K562 (cell line): ENCODE measurements around the gene ARL6IP4. TPM values are rescaled to one million over a fixed set of nuclear protein-coding genes. Genes with fewer than 3 reads are reported as not detected.

Experiments
- ELK3 ChIP-seq: fragments of 450-650 bp; formaldehyde crosslinking; IDR thresholded peaks from 2 replicates; pipeline ENCODE4 v1.4.0; 2020; ENCODE audit warnings: mild to moderate bottlenecking
- FIP1L1 ChIP-seq: fragments of 200-400 bp; formaldehyde crosslinking; IDR thresholded peaks from 2 replicates; pipeline ENCODE4 v1.6.1; 2018; ENCODE audit warnings: mild to moderate bottlenecking, low read depth, low read length; ENCODE audit not compliant: poor library complexity, severe bottlenecking
- KAT2B ChIP-seq: IDR thresholded peaks from one replicate; pipeline ENCODE4 v1.6.1; 2012; ENCODE audit warnings: low read depth, mild to moderate bottlenecking, control low read depth, inconsistent platforms, low read length, moderate library complexity
- POLR2AphosphoS5 ChIP-seq: IDR thresholded peaks from 2 replicates; pipeline ENCODE4 v1.6.1; 2011; ENCODE audit warnings: mild to moderate bottlenecking, low read depth, low read length, moderate library complexity; ENCODE audit not compliant: control insufficient read depth, insufficient read depth
- RBM22 ChIP-seq: fragments of 200-400 bp; formaldehyde crosslinking; IDR thresholded peaks from 2 replicates; pipeline ENCODE4 v1.6.1; 2018; ENCODE audit warnings: low read length, low read depth; ENCODE audit not compliant: poor library complexity, severe bottlenecking
- REST ChIP-seq, 2 experiments: fragments of 450-650 bp; formaldehyde crosslinking in 1 of 2; IDR thresholded peaks; 2 replicates each; pipeline versions ENCODE4 v1.4.0 to v1.6.1; 2014 to 2020; ENCODE audit warnings: mild to moderate bottlenecking in 2 of 2, borderline replicate concordance in 1 of 2, low read depth in 1 of 2
- TGIF2 ChIP-seq: sonication (generic); formaldehyde crosslinking; IDR thresholded peaks from 2 replicates; pipeline ENCODE4 v1.8.1; 2022; ENCODE audit warnings: mild to moderate bottlenecking, missing genetic modification reagents, moderate library complexity
- YY1 ChIP-seq, 3 experiments: IDR thresholded peaks; 2 replicates each; pipeline ENCODE4 v1.6.1; 2011; ENCODE audit warnings: low read length in 2 of 3, mild to moderate bottlenecking in 2 of 3, moderate library complexity in 2 of 3, borderline replicate concordance in 1 of 3, control low read depth in 1 of 3, low read depth in 1 of 3; ENCODE audit not compliant: insufficient read depth in 3 of 3, insufficient replicate concordance in 2 of 3, control insufficient read depth in 1 of 3, insufficient read length in 1 of 3; ENCODE audit errors: extremely low read depth in 1 of 3
- ZBTB11 ChIP-seq, 3 experiments: fragments of 200-800 bp in 1 of 3; fragments of 250-450 bp in 1 of 3; fragments of 450-650 bp in 1 of 3; sonication (Bioruptor Pico) in 1 of 3; sonication (Bioruptor generic) in 1 of 3; formaldehyde crosslinking in 1 of 3; IDR thresholded peaks; 2 replicates each; pipeline versions ENCODE4 v1.6.1 to v1.8.0; 2016 to 2022; ENCODE audit warnings: mild to moderate bottlenecking in 2 of 3, missing genetic modification characterization in 2 of 3, missing compliant biosample characterization in 1 of 3, moderate library complexity in 1 of 3
- ZNF263 ChIP-seq: sonication (generic); formaldehyde crosslinking; IDR thresholded peaks from 2 replicates; pipeline ENCODE4 v1.8.0; 2022; ENCODE audit warnings: mild to moderate bottlenecking, missing genetic modification reagents, borderline replicate concordance
- polyA plus RNA-seq, 8 experiments: library from polyadenylated mRNA; depleted of rRNA in 4 of 8; stranded (reverse) in 5 of 8; unstranded in 3 of 8; fragments of >200 nt; fragmentation: Nextera tagmentation in 2 of 8; fragmentation: Illumina TruSeq in 1 of 8; extraction: Ambion mirVana in 2 of 8; extraction: Trizol in 1 of 8; gene quantifications; 2 replicates each; pipeline versions ENCODE4 v1.2.1 to v1.2.3, GENCODE V29; 2011 to 2014; ENCODE audit warnings: inconsistent platforms in 1 of 8, missing spikeins in 1 of 8
- total RNA-seq, 7 experiments: library from RNA; depleted of rRNA in 6 of 7; stranded (reverse); fragments of >200 nt in 6 of 7; fragmentation: Illumina TruSeq in 2 of 7; extraction: Trizol in 2 of 7; gene quantifications; 2 replicates each; pipeline versions ENCODE4 v1.2.1 to v1.2.3, GENCODE V29; 2011 to 2021; ENCODE audit warnings: low replicate concordance in 1 of 7

Gene ARL6IP4
- total and polyA plus RNA-seq, 9 of the 15 experiments (the other 6 are each of a cell fraction or from before 2014, with no cell fraction given) = 2.4 to 255 (median 151) TPM

GRCh38 chr12:122965851-122966742 lies 14.4 kb upstream of the ARL6IP4 start, which contains the start of gene ABCB9 (continued):
- TF ChIP-seq FIP1L1 (peak; percentile 47), ZNF263 (peak; percentile 99), TGIF2 (CRISPR knock-in tag) (no peak), POLR2AphosphoS5 (0 out of 2 replicates have a peak, but pooled peaks have one; percentile 25), RBM22 (no peak), YY1 (IDR thresholded peaks at IDR 0.05; ENCODE audit: borderline replicate concordance in 1 of 3, control insufficient read depth in 1 of 3, extremely low read depth in 1 of 3, insufficient read depth in 3 of 3, insufficient read length in 1 of 3, insufficient replicate concordance in 2 of 3, low read depth in 1 of 3, low read length in 2 of 3) (peak in 2 of 3 experiments; percentile 10 to 12), ZBTB11 (CRISPR knock-in tag; IDR thresholded peaks at IDR 0.05) (peak in 1 of 3 experiments; percentile 83; a peak in 2 of 6 replicates), ELK3 (CRISPR knock-in tag) (no peak), REST (IDR thresholded peaks at IDR 0.05; ENCODE audit: borderline replicate concordance) (no peak), REST (CRISPR knock-in tag; IDR thresholded peaks at IDR 0.05; ENCODE audit: low read depth) (0 out of 2 replicates have a peak, but pooled peaks have one; percentile 38), KAT2B (no peak)
